ENCODE results near the gene BTN2A1.
"Not testable (repeated sequence)": the region's sequence is repeated elsewhere in the genome, so short reads cannot be mapped to it uniquely, and the experiment has no call there.

BTN2A1 gene

DNA sequence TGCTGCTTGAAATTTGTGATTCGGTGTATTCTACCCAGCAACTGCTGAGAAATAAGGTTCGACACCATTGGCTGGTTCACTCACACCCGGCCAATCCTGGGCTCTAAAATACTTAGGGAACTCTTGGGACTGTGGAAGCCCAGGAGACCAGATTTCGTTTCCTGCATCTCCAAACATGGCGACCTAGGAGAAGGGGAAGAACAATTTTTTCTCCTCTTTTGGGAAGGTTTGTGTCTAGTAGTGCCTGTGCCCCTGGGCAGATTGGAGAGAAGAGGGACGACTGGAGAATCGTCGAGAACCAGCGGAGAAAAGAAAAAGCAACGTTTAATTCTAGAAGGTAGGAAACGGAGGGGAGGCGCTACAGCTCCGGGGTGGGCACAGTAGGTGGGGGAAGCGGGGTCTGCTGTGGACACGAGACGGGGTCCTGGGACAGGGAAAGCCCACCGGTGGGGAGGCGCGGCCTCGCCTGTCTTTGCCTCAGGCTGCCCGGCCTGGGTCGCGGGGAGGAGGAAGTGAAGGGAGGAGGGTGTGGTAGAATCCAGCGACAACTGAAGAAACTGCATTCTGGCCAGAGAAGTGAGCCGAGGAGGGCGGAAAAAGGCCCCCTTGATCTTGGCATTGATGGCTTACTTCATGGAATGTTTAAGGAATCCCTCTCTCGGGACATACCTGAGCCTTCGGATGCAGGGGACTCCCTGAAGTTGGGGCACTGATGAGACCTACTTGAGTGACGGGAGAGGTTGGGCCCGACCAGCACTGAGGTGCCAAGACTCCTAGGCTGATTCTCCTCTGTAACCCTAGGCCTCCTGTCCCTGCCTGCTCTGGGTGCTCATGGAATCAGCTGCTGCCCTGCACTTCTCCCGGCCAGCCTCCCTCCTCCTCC, at the start of gene BTN2A1:
TSS of gene BTN2A1 (plus strand) at position 150 of the 883 bp plus-strand sequence. CDS start at position 832, 682 bp downstream.
- DNase-seq (ENCODE audit: low spot score), result peak; percentile 99

- no peak for DNase-seq (ENCODE audit: low spot score)
Observed at GRCh38 chr6:26408828-26409730, 48.7 kb upstream of the BTN2A1 start.

DNA sequence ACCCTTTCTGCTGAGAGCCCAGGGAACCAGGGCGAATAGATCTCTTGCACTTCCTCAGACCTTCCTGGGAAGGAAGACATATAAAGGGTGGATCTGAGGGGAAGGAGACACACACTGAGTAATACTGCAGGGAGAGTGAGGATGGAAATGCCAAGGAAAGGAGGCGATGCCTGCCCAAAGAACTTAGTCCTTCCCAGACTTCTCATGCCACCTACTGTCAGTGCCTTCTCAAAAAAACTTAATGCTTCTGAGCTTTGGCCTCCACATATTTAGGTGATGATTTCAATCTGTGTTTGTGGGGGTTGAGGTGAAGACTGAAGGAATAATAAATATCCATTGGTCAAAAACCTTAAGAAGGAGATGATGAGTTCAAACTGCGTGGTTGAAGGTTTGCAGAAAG, 46.0 kb upstream of the BTN2A1 start:
- no peak for DNase-seq (ENCODE audit: low spot score)

DNA sequence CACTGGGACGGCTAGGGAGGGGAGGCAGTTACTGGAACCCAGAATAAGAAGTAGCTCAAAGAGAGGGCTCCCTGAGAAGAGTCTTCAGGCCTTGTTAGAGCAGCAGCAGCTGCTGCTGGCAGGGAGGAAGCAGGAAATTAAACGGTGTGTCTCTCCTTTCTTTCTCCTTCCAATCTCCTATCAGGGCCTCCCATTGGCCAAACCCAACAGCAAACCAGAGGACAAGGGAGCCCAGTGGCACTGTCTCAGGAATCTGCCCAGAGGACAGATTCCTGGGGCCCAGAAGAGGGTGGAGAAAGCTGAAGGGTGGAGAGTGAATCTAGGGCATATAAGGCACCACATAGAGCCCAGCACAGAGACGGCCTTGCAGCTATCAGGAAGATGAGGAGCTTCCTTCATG, 45.5 kb upstream of the BTN2A1 start:
- no peak for DNase-seq (ENCODE audit: low spot score)

DNA sequence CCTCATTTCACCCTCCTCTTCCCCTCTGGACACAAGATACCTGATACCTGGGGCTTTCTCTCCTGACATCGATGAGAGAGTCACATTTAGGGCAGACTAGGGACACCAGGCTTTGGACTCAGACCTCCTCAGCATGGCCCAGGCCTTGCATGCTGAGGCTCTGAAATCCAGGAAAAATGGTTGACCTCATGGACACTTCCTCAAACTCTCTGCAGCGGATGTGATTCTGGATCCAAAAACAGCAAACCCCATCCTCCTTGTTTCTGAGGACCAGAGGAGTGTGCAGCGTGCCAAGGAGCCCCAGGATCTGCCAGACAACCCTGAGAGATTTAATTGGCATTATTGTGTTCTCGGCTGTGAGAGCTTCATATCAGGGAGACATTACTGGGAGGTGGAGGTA, 44.8 kb upstream of the BTN2A1 start:
- no peak for DNase-seq (ENCODE audit: low spot score)

GRCh38 chr6:26414281-26414680, 43.5 kb upstream of the BTN2A1 start:
- DNase-seq (ENCODE audit: low spot score), result no peak

- DNase-seq (ENCODE audit: low spot score), result no peak
Observed at GRCh38 chr6:26415036-26415614, 42.6 kb upstream of the BTN2A1 start.

- DNase-seq (ENCODE audit: low spot score), result no peak
Observed at GRCh38 chr6:26415791-26416190, 42.0 kb upstream of the BTN2A1 start.

DNA sequence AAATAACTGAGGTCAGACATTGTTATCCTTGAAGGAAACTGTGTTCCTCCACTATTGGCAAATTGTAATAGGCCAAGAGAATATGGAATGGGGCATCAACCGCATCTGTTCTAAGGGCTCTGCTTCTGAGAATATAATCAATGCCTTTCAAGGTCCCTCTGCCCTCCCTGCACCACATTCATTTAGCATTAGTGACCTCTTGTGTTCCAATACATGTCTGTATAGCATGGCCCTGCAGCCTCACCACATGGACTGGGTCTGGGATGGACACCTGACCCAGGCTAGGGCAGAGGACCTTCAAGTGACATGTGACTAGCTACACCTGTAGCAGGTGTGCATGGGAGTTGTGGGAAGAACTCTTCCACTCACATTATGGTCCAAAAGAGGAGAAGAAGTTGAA, 41.5 kb upstream of the BTN2A1 start:
- no peak for DNase-seq (ENCODE audit: low spot score)

DNA sequence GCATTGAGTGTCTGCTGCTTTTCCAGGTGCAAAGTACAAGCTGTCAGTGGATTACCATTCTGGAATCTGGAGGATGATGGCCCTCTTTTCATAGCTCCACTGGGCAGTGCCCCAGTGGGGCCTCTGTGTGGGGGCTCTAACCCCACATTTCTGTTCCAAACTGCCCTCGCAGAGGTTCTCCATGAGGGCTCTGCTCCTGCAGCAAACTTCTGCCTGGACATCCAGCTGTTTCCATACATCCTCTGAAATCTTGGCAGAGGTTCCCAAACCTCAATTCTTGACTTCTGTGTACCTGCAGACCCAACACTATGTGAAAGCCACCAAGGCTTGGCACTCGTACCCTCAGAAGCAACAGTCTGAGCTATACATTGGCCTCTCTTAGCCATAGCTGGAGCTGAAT, 39.7 kb upstream of the BTN2A1 start:
- not testable (repeated sequence) for DNase-seq (ENCODE audit: low spot score)

DNA sequence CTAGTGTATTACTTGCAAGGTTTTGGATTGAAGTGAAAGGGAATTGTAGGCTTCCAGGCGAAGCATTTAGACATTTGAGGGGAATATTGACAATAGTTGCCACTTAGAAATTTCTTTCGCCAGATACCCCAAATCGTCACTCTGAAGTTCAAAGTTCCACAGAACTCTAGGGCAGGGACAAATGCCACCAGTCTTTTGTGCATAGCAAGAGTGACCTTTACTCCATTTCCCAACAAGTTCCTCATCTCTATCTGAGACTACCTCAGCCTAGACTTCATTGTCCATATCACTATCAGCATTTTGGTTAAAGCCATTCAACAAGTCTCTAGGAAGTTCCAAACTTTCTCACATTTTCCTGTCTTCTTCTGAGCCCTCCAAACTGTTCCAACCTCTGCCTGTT, 39.0 kb upstream of the BTN2A1 start:
- DNase-seq (ENCODE audit: low spot score), result not testable (repeated sequence)

- DNase-seq (ENCODE audit: low spot score), result peak; percentile 38
Observed at GRCh38 chr6:26420688-26421171, 37.0 kb upstream of the BTN2A1 start.

DNA sequence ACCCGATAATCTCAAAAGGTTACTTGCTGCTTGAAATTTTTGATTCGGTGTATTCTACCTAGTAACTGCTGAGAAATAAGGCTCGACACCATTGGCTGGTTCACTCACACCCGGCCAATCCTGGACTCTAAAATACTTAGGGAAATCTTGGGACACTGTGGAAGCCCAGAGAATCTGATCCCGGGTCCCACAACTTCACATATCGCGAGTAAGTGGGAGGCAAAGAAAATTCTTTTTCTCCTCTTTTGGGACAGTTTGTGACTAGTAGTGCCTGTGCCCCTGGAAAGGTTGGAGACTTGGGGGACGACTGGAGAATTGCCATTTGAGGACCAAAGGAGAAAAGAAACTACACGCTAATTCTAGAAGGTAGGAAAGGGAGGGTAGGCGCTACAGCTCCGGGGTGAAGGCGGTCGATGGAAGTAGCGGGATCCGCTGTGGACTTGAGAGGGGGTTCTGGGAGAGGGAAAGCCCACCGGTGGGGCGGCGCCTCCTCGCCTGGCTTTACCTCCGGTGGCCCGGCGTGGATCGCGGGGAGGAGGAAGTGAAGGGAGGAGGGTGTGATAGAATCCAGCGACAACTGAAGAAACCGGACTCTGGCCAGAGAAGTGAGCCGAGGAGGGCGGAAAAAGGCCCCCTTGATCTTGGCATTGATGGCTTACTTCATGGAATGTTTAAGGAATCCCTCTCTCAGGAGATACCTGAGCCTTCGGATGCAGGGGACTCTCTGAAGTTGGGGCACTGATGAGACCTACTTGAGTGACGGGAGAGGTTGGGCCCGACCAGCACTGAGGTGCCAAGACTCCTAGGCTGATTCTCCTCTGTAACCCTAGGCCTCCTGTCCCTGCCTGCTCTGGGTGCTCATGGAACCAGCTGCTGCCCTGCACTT, 36.3 kb upstream of the BTN2A1 start:
- DNase-seq (ENCODE audit: low spot score), result peak; percentile 94

- DNase-seq (ENCODE audit: low spot score), result no peak
Observed at GRCh38 chr6:26422329-26422728, 35.4 kb upstream of the BTN2A1 start.

DNA sequence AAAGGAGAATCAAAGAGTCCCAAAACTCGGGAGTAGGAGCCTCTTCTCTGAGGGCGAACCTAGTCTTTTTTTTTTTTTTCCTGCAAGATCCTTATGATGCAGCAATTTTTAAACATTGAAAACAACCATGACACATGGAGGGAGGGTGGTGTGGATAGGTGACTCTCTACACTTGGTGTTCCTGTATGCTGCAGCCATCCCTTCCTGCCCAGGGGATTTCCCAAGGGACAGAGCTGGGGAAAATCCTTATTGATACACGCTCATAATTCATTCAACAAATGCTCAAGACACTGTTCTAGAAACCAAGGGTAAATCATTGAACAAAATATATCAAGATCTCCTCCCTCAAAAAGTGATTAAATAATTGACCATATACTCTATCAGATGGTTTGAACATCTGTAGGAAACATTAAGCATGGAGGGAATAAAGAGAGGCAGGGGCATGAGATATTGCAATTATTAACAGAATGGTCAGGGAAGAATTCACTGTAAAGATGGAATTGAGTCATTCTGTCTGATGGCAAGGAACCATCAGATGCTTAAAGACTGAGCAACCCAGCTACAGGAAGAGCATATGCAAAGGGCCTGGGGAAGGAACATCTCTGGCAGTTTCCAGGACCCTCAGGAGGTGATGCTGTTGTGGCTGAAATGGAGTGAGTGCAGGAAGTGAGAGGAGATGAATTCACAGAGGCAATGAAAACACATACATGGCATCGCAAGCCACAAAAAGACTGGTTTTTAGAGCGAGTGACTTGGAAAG, 30.9 kb upstream of the BTN2A1 start:
- DNase-seq (ENCODE audit: low spot score), result no peak

DNA sequence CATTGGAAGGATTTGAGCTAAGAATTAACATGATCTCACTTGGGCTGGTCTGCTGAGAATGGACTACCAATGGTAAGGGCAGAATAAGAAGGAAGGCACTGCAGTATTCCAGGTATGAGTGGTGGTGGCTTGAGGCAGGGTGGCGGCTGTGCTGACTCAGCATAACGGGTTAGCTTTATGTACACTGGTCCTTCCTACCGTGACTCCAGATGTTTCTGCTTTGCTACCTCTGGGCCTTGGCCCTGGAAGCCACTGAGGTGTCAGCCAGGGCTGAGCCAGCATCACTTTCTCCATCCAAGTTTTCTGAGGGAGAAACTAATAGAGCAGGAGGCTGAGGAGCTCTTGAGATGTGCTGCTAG, 30.3 kb upstream of the BTN2A1 start:
- DNase-seq (ENCODE audit: low spot score), result no peak

GRCh38 chr6:26428206-26428605, 29.5 kb upstream of the BTN2A1 start:
- DNase-seq (ENCODE audit: low spot score), result no peak

DNA sequence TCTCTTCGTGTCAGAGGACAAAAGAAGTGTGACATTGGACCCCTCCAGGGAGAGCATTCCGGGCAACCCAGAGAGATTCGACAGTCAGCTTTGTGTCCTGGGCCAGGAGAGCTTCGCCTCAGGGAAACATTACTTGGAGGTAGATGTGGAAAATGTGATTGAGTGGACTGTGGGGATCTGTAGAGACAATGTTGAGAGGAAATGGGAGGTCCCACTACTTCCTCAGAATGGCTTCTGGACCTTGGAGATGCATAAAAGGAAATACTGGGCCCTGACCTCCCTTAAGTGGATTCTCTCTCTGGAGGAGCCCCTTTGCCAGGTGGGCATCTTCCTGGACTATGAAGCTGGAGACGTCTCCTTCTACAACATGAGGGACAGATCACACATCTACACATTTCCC, 27.0 kb upstream of the BTN2A1 start:
- DNase-seq (ENCODE audit: low spot score), result no peak

GRCh38 chr6:26431258-26432172, 26.2 kb upstream of the BTN2A1 start:
- no peak for DNase-seq (ENCODE audit: low spot score)

Data from cerebellar cortex (tissue), 1 donor.